Glomerular visceral epithelial cell (primary cell): ENCODE measurements around the gene BLOC1S6.
A peak's percentile ranks its signal among the peaks of the same experiment; 100 is the strongest.

Experiments
- DNase-seq: peaks from one replicate; pipeline ENCODE4 v3.0.0-alpha.2; 2016; ENCODE audit errors: extremely low spot score

BLOC1S6 gene

DNA sequence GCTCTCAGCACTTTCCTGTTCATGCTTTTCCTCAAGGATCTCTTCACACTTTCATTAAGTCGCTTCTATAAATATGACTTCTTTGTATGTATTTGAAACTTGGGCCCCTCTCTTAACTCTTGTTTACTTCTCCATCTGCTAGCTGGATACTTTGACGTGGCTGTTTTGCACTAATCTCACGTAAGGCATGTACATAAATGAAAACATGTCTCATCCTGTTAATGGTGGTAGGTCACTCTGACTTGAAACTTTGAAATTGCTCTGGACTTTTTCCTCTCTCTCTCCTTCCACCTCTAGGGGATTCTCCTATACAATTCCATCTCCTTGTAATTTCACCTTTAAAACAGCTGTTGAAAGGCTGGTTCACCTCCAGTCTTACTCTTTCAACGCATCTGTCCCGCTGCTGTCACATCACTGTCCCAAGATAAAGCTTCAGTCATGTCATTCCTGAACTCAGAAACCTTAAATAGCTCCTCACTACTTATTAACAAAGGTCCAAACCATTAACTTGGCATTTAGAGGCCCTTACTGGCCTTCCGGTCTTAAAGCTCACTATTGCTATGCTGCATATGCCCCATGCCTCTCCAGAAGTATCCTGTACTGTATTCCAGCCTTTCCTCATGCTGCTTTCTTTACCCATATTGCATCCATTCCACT lies 1.2 kb downstream of the BLOC1S6 start:
- peak; percentile 21 for DNase-seq

DNA sequence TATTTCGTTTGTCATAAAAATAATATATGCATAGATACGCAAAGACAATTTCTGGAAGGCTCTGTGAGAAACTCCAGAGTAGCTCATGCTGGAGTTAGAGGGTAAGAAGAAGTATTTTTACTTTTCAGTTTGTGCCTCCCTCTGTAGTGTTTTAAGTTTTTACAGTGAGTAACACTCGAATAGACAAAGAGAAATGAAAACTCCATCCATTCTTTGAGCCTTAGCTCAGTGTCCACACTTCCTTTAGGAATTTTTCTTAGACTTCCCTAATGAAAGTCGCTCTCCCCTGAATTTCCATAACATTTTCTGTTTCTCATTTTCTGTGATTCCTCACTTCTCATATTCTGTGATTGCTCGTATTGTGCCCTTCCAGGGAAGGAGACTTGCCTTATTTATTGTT lies 2.1 kb downstream of the BLOC1S6 start:
- DNase-seq, result no peak

DNA sequence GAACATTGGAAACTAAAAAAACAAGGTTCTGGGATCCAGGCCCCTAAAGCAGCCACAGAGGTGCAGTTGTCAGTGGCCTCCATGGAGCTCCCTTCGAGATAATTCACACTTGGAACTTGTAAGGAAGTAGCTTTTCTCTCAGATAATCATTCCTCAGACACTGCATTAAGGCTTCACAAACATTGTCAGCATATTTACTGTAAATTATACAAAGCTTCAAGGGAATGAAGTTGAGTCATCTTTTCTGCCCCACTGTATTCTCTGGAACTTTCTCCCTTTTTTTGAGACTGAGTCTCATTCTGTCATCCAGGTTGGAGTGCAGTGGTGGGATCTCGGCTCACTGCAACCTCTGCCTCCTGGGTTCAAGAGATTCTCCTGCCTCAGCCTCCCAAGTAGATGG lies 7.1 kb downstream of the BLOC1S6 start:
- DNase-seq, result no peak

DNA sequence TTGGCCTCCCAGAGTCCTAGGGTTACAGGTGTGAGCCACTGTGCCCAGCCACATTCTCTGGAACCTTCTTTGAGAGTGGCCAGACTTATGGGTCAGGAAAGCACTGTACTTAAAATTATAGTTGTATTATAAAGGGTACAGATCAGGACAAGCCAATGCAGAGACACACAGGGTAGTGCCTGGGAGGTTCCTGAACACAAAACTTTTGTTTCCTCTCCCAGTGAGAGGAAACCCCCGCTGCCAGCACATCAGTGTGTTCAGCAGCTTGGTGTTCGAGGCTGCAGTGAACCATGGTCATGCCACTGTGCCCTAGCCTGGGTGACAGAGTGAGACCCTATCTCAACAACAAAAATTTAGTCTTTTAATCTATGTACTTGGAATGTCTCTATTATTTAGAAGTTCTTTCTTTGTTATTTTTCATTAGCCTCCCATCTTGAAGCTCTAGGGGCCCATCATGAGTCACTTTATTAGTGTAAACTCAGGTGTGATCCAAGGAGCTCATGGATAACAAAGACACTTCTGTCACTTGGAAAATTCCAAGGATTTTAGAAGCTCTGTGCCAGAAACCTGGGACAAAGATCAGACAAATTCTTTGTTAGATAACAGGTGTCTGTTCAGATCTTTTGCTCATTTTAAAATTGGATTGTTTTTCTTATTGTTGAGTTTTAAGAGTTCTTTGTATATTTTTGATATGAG lies 7.8 kb downstream of the BLOC1S6 start:
- DNase-seq, result no peak

DNA sequence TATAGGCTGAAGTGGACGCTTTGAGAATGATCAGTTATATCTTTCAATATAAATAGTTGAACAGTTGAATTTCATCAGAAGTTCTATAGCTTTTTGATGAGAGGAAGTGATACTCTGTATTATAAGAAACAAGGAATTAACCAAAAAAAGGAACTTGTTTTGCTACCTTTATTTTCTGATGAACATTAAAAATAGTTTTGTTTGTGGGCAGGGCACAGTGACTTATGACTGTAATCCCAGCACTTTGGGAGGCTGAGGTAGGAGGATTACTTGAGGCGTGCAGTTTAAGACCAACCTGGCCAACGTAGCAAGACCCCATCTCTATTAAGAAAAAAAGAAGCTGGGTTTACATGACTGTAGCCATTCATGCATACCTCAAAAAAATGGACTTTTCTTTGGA lies 16.7 kb downstream of the BLOC1S6 start:
- no peak for DNase-seq

DNA sequence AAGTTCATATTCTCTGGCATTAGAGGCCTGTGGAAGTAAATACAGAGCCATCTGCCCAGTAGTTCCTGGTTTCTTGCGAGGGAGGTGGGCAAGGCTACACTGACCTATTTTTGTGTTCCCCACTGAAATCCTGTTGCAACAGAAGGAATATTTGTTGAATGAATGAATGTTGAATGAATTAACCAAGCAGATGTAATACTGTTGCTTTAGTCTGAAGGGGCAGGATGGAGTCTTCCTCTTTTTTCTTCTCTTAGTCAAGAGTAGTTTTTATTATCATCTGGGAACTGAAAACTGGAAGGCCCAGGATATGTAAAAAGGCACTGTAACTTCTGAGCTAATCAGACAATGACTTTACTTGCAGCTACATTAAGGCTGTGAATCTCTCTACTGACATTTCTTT lies 17.1 kb downstream of the BLOC1S6 start:
- DNase-seq, result no peak

DNA sequence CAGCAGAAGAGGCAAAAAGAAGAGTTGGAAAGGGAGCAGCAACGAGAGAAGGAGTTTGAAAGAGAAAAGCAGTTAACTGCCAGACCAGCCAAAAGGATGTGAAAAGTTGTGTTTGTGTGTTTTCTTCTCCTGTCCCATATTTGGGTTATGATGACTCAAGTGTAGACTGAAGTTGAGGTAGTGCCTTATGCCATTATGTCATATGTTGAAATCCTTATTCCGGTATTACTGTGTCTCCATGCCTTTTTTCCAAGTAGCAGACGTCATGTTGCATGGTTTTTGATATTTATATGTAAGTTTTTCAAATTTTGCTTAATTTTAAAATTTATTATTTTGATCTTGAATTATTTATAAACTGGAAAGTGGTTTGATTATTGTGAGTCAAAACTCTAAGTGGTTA lies 19.2 kb downstream of the BLOC1S6 start:
- no peak for DNase-seq

DNA sequence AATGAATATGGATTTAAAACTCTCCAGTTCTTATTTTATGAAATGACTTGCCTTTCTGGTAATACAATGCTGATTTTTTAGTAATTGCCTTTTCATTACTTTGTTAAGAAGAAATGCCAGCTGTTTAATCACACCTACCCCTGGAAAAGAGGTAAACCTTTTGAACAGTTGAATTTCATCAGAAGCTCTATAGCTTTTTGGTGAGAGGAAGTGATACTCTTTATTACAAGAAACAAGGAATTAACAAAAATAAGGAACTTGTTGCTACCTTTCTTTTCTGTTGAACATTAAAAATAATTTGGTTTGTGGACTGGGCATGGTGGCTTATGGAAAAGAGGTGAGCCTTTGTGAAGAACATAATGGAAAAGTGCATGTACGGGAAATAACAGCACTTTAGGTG lies 19.7 kb downstream of the BLOC1S6 start:
- DNase-seq, result no peak

DNA sequence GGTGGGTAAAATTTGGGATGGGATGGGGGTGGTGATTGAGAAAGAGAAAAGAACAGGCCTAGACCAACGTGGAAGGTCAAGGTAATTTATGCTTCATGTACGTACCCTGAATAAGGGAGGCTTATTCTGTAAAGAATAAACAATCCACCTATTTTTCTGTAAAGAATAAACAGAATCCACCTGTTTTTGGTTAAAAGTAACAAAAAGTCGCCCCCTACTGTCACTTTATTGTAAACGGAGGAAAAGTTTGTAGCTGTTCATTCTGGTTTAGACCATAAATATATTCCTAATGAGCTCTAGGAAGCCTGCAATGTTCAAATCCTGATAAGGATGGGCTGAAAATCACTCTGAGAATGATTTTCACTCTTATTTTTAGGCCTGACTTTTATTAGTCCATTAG lies 24.1 kb downstream of the BLOC1S6 start:
- peak; percentile 24 for DNase-seq

DNA sequence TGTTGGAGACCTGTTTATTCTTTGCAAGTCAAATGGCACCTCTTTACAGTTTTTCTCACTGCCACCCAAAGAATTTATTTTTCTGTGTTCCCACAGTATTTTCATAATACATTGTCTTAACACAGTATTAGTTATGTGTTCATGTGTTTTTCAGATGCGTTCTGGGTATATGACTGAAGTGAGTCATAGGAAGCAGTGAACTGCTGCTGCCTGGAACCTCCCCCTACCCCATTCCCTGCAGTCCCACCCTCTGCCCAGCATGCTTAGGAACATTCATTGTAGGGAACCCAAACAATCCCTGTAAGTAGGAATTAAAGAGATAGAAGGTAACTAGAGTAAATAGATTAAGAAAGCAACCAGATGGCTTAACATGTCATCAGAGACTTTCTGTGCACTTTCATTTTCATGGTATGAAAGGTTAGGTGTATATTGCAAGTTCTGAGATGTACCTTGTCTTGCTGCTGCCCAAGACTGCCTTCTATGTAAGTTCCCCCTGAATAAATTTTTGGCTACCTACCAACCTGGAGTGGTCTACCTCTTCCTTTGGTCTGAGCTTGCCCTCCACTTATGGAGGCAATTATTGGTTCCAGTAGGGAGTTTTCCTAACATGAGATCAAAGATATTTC lies 25.7 kb downstream of the BLOC1S6 start:
- peak; percentile 25 for DNase-seq

DNA sequence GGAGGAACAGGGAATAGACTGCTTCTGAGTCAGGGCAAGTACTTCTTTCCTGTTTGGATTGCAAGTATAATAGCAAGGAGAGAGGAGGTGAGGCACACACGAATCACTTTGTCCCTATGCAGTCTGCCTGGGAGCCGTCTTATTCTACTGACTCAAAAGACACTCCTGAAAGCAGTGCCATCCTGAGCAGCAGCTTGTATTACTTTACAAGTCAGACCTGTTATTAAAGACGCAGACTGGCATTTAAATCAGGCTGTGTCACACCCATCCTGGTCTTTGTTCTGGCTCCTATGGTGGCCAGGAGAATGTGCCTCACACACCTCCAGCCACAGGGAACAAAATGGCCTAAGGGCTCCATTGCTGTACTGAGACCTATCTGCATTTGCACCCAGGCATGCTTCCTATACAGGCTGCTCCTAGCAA lies 29.7 kb downstream of the BLOC1S6 start:
- no peak for DNase-seq

DNA sequence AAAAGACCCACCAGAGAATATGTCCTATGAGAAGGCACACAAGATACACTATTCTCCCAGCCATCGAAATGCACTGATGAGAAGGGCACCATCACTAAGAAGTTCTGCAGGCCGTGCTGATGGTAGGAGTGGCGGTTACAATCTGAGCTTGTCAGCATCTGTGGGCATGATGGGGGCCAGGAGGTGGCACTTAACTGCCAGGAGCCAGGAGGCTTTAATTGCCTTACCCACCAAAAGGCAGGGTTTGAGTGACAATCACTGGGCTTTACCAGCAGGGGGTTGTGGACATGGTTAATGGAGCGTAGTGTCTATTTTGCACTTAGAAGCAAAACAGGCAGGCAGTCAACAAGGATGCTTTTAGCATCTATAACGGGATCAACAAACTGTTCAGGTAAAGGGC lies 31.6 kb downstream of the BLOC1S6 start:
- DNase-seq, result no peak

DNA sequence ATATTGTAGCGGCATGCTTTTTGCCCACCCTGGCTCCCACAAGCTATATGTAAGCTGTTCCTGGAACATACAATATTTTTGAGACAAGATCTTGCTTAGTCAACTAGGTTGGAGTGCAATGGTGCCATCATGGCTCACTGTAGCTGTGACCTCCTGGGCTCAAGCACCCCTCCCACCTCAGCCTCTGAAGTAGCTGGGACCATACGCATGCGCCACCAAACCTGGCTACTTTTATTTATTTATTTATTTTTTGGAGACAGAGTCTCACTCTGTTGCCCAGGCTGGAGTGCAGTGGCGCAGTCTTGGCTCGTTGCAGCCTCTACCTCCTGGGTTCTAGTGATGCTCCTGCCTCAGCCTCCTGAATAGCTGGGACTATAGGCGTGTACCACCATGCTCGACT lies 41.0 kb downstream of the BLOC1S6 start:
- DNase-seq, result no peak

DNA sequence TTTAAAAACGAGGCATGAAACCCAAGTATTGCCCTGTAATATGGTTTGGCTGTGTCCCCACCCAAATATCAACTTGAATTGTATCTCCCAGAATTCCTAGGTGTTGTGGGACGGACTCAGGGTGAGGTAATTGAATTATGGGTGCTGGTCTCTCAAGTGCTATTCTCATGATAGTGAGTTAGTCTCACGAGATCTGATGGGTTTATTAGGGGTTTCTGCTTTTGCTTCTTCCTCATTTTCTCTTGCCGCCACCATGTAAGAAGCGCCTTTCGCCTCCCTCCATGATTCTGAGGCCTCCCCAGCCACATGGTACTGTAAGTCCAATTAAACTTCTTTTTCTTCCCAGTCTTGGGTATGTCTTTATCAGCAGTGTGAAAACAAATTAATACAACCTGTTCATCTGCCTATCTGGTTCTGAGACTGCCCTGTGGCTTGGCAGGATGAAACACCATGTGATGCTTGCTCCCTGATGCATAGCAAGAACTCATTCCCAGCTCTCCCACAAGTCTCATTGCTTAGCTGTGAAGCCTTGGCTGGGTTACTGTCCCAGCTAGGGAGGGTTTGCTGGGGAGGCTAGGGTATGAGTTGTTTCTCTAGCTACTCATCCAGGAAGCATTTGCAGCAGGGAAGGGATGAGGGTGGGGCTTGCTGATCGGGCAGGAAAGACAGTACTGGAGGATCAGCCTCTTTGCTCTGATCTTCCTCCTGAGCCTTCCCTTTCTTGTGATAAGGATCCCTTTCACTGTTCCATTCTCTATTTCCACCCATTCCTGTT lies 43.9 kb downstream of the BLOC1S6 start:
- peak; percentile 94 for DNase-seq

DNA sequence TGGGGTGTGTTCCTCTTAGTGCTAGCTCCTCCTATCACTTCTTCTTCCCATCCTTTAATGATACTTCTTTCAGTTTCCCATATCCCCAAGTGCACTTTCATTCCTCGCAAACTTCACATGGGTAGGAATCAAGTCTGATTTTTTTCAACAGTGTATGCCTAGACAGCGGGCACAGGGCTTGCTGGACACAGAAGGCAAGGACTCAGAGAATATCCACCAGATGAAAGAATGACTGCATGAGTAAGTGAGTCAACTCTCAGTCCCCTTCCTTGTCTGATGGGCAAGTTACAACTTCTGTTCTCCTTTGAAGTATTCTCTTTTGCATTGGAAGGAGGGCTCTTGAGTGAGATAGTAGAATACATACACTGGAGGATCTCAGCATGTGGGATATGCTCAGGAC lies 44.6 kb downstream of the BLOC1S6 start:
- DNase-seq, result no peak

DNA sequence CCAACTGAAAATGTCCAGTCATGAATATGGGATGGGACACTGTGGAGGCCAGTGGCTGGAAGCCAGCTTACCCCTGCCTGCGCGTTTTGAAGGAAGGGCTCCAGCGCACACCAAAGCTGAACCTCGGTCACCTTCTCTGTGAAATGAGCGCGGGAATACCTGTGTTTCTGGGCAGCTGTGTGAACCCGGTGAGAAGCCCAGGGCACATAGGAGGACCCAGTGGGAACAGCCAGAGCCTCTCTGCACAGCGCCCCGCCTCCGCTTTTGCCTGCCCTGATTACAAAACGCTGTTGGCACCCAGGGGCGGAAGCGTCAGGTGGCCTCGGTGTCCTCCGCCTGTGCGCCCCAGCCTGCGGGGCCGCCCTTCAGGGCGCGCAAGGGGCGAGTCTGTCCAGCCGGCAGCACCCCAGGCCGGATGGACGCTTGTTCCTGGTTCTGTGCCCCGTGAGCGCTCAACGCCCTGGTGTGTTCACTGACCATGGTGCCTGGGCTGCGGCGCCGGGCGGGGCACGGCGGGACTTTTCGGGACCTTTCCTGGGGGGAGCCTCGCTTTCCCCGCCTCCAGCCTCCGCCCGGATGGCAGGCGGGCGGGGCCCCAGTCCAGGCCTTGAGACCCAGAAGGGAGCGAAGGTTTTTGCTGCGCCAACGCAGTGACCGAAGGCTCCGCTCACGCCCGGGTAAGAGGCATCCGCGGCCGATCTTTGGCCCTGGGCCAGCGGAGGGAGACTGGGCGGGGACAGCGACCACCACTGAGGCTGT lies 47.4 kb downstream of the BLOC1S6 start, which contains the start of gene SQOR:
SQOR (plus strand) TSS at position 598 of the 759 bp plus-strand sequence. CDS start 23,895 bp downstream, outside the sequence.
- DNase-seq, result peak; percentile 89

DNA sequence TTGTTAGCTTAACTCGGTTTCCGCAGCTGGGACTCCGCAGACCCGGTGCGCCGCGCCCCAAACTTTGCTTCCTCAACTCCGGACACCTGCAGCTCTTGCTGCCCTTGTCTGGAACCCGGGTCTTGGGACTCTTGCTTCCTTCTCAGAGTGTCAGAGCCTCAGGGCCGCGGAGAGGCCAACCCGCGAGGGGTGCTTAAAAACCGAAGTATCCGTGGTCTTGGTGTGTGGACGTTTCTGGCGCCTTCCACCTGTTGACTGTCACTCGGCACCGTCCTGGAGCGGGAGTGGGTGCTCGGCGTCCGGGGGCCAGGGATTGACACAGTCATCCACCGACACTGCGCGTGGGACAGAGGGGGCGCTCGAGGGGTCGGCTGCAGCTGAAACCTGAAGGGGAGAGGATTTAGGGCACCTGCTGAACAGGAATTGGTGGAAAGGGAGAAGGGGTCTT lies 48.0 kb downstream of the BLOC1S6 start:
- peak; percentile 57 for DNase-seq

DNA sequence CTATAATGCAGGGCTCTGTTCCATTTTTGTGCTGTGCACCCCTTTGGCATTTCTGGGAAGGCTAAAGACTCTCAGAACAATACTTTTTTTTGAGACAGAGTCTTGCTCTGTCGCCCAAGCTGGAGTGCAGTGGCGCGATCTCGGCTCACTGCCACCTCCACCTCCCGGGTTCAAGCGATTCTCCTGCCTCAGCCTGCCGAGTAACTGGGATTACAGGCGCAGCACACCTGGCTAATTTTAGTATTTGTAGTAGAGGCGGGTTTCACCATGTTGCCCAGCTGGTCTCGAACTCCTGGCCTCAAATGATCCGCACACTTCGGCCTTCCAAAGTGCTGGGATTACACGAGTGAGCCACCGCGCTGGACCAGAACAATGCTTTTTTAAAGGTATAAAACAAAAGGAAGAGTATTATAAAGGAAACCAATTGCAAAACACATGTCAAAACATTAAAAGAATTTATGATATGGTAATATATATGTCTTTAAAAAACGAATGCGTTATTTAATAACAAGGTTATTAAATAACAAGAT lies 48.6 kb downstream of the BLOC1S6 start:
- DNase-seq, result no peak

DNA sequence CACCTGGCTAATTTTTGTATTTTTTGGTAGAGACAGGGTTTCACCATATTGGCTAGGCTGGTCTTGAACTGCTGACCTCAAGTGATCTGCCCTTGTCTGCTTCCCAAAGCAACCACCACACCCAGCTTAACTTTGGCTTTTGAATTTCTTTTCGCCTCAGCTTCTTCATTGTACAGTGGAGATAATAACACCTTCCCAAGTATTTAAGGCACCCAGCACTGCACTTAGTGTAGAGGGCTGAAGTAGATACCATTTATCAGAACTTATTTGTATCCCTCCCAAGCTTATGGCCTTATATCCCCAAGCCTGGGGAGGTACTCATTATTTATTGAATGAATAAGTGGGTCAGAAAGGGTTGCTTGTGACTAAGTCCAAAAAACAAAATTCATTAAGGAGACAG lies 50.0 kb downstream of the BLOC1S6 start:
- no peak for DNase-seq

DNA sequence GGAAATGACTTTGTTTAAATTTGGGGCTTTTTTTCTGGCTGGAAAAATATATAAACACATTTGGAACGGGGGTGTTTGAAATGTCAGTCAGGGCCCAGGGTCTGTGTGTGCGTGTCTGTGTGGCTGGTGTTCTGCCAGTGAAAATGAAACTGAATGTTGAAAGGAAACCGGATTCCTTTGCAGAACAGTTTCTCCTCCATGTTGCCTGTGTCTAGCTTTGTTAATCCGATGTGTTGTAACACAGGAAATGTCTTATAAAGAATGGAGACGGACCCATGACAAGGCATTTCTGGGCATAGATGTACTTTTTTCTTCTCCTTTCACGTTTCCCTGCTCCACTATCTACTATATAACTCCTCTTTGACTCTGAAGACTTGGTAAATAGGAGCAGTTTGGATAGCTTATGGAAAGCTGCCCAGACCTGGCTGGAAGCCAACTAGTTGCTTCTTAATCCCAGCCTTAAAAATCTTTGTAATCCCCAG lies 50.4 kb downstream of the BLOC1S6 start:
- DNase-seq, result peak; percentile 63

DNA sequence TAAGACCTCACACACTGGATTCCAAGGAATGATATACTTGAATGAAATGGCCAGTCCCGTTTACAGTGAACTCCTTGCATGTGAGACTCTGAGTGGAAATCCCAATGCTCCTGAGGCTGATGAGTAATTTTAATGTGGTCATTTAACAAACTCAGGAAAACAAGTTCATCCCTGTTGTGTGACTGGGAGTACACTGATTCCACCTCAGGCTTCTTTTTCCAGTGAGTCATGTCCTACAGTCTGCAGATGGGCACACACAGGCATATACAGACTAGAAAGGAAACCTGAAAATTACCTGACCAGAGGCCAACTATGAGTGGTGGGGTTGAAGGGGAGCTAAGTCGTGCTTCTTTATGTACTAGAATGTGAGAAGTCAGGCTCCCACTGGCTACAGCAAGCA lies 53.4 kb downstream of the BLOC1S6 start:
- DNase-seq, result peak; percentile 85
